ENCODE data around the gene FANCE. TPM values are rescaled to one million over a fixed set of nuclear protein-coding genes. Genes with fewer than 3 reads are reported as not detected.

The FANCE gene
- total and polyA plus RNA-seq, 9 donors: 5.3 to 12.2 (median 9.1) TPM

- Histone ChIP-seq H3K4me3 (no peak overlapping the region), H3K4me1 (ENCODE audit: insufficient read depth) (no peaks in the 10 kb centered on the region), H3K27me3 (no peaks in the 10 kb centered on the region), H3K27ac (no peak overlapping the region), H3K36me3 (no peaks in the 10 kb centered on the region), H3K9me3 (no peaks in the 10 kb centered on the region)
- TF ChIP-seq EP300 (IDR thresholded peaks at IDR 0.05) (no peak), POLR2A (IDR thresholded peaks at IDR 0.05) (no peak), CTCF (IDR thresholded peaks at IDR 0.05) (no peak)
- no peak for DNase-seq
- 78 to 80% (median 79%) methylated on average over 5 of the region's 5 CpGs for WGBS, 3 donors
- intact Hi-C loops (cut with DNase I): no loop called here
Measured at GRCh38 chr6:35442693-35443092, 9.4 kb upstream of the FANCE start.

- no peak for TF ChIP-seq CTCF (IDR thresholded peaks at IDR 0.05)
- TF ChIP-seq POLR2A (IDR thresholded peaks at IDR 0.05): no peak
- no peak for TF ChIP-seq EP300 (IDR thresholded peaks at IDR 0.05)
- intact Hi-C loops (cut with DNase I): no loop called here
- DNase-seq: no peak
- no peak overlapping the region for H3K4me3 ChIP-seq
- H3K36me3 ChIP-seq: no peaks in the 10 kb centered on the region
- no peak overlapping the region for H3K27ac ChIP-seq
- H3K4me1 ChIP-seq (ENCODE audit: insufficient read depth): no peaks in the 10 kb centered on the region
- no peaks in the 10 kb centered on the region for H3K9me3 ChIP-seq
- H3K27me3 ChIP-seq: no peaks in the 10 kb centered on the region
- WGBS, 3 donors: 86 to 90% (median 88%) methylated on average over 9 of the region's 9 CpGs
Measured at GRCh38 chr6:35443341-35444030, 8.7 kb upstream of the FANCE start.

GRCh38 chr6:35445691-35446090 lies 6.4 kb upstream of the FANCE start:
- no peak for DNase-seq
- H3K27me3 ChIP-seq: no peaks in the 10 kb centered on the region
- no peaks in the 10 kb centered on the region for H3K4me1 ChIP-seq (ENCODE audit: insufficient read depth)
- intact Hi-C loops (cut with DNase I): no loop called here
- no peak for TF ChIP-seq POLR2A (IDR thresholded peaks at IDR 0.05)
- TF ChIP-seq CTCF (IDR thresholded peaks at IDR 0.05): no peak
- TF ChIP-seq EP300 (IDR thresholded peaks at IDR 0.05): no peak
- no peak overlapping the region for H3K27ac ChIP-seq
- H3K9me3 ChIP-seq: no peaks in the 10 kb centered on the region
- no peak overlapping the region for H3K4me3 ChIP-seq
- H3K36me3 ChIP-seq: no peaks in the 10 kb centered on the region
- WGBS, 3 donors: 84 to 89% (median 87%) methylated on average over 6 to 7 of the region's 7 CpGs

- TF ChIP-seq CTCF (IDR thresholded peaks at IDR 0.05) (no peak), POLR2A (IDR thresholded peaks at IDR 0.05) (no peak), EP300 (IDR thresholded peaks at IDR 0.05) (no peak)
- 64 to 79% (median 76%) methylated on average over 7 of the region's 7 CpGs for WGBS, 3 donors
- H3K4me1 ChIP-seq (ENCODE audit: insufficient read depth): peaks cover 1% of the 10 kb centered on the region
- H3K36me3 ChIP-seq: no peaks in the 10 kb centered on the region
- no peak overlapping the region for H3K27ac ChIP-seq
- no peak overlapping the region for H3K4me3 ChIP-seq
- no peaks in the 10 kb centered on the region for H3K9me3 ChIP-seq
- DNase-seq: no peak
- intact Hi-C loops (cut with DNase I): loop anchor here in 1 of 4 donors (2.0 kb wide), 1 partner anchor 105 kb away; the partner anchor contains the start of gene PPARD
- no peaks in the 10 kb centered on the region for H3K27me3 ChIP-seq
Measured at GRCh38 chr6:35448191-35448590, 3.9 kb upstream of the FANCE start.
